HG03457 (cell line): ENCODE results near the gene BRWD1.

Source experiments
- ATAC-seq: cut with Tn5 transposase; IDR thresholded peaks from one replicate; pipeline ENCODE4 v1.9.1; 2021; ENCODE audit warnings: moderate number of reproducible peaks; ENCODE audit not compliant: unreplicated experiment

Gene BRWD1

GRCh38 chr21:39313571-39314142, at the start of gene BRWD1:
Gene BRWD1 (minus strand): TSS chr21:39313632. CDS start chr21:39313491, 141 bp downstream.
- peak; percentile 40 for ATAC-seq

DNA sequence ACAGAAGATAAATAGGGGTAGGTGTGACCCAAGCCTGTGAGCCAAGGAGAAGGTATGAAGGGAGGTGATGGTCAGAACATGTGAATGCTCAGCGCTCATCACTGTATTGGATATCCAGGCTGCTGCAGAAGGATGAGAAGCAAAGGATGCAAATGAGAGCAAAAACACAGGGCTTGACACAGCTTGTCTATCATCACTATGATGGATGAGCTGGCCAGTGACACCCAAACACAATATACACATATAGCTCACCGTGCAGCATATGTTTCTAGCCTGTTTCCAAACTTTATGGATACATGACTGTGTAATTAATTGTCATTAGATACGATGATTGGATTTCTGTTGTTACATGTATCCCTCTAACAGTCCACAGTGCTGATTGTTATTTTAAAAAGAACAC, 49.3 kb upstream of the BRWD1 start:
- ATAC-seq = no peak

- no peak for ATAC-seq
Measured at GRCh38 chr21:39359382-39359781, 46.0 kb upstream of the BRWD1 start.

DNA sequence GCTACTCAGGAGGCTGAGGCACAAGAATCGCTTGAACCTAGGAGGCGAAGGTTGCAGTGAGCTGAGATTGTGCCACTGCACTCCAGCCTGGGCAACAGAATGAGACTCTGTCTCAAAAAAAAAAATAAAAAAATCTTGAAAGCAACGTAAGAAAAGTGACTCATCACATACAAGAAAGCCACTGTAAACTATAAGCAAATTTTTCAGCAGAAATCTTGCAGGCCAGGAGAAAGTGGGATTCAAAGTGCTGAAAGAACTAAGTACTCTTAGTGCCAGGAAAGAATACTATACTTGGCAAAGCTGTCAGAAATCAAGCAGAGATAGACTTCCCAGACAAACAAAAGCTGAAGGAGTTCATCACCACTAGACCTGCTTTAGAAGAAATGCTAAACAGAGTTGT, 39.9 kb upstream of the BRWD1 start:
- no peak for ATAC-seq

- ATAC-seq = no peak
Measured at GRCh38 chr21:39350094-39351005, 36.9 kb upstream of the BRWD1 start.

DNA sequence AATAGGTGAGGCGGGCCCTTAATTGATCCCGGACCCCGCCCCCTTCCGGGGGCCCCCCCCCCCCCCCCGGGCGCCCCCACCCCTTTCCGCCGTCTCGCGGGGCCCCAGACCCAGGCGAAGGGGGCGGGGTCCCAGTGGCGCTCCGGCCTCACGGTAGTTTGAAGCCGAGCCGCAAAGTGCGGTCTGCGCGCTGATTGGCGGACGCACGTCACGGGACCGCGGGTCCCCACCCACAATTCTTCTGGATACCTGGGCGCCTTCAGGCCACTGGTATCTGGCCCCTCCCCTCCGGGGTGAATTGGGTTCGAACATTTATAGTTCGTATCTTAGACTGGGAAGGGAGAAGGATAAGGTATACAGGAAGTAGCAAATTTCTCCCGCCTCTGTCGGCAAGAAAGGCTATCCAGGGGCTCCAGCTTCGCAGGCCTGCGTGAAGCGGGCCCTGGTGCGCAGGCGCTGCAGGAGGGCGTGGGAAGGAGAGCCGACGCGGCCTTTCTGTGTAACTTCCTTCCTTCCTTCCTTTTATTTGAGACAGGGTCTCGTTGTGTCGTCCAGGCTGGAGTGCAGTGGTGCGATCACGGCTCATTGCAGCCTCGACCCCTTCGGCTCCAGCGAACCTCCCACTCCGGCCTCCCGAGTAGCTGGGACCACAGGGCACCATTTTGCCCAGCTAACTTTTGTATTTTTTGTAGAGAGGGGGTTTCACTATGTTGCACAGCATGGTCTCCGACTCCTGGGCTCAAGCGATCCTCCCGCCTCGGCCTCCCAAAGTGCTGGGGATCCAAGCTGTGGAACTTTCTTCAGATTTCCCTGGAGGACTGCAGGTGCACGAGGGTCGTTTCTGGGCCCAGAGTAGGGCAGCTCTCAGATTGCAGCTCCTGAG, 36.0 kb upstream of the BRWD1 start:
- ATAC-seq = peak; percentile 80

- peak; percentile 39 for ATAC-seq
Measured at GRCh38 chr21:39348355-39349210, 35.2 kb upstream of the BRWD1 start, which contains the start of gene HMGN1. Gene HMGN1 (minus strand): TSS chr21:39349088. CDS start chr21:39348917, 171 bp downstream.

- ATAC-seq = no peak
Measured at GRCh38 chr21:39348040-39348354, 34.6 kb upstream of the BRWD1 start.

DNA sequence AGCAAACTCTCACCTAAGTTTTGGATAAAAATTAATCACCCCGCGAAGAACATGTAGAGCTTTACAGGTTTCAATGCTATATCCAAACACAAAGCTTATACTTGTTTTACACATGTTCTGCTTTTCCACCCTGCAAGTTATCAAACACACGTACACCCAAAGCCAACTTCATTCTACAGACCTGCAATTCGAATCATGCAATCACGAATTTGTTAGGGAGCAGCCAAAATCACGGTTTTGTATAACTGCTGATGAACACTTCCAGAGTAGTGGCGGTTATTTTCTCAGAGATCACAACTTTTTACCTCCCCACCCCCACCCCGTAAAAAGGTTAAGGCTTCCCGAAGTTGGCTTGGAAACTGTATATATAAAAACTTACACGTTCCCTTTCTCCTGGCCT, 34.1 kb upstream of the BRWD1 start:
- ATAC-seq = no peak

DNA sequence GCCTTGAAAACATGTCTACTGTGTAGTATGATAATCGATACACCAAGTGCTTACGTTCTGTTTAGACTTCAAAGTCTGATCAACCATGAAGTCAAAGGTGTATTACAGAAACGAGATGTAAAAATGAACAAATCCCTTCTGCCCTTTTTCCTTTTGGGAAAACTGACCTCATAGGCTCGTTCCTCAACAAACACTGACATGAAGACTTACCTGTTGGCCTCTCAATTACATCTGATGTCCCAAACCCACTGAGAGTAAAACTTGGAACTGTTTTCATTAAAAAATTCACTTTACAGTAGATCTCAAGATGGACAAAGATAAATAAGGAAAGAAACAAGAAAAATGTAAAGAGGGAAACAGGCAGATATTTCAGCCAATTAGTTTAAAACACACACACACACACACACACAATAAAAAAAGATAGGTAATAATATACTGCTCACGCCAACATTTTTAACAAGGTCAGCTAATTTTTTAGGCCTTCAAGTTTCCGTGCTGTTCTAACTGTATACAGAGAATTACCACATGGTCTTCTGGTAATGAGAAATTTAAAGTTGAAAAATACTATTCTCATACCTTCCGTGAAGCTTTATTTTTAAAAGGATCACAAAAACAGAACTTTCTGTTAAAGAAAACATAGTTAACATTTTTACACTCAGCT, 33.4 kb upstream of the BRWD1 start:
- no peak for ATAC-seq

GRCh38 chr21:39346206-39346605, 32.8 kb upstream of the BRWD1 start:
- no peak for ATAC-seq

GRCh38 chr21:39345440-39345839, 32.0 kb upstream of the BRWD1 start:
- ATAC-seq = no peak

DNA sequence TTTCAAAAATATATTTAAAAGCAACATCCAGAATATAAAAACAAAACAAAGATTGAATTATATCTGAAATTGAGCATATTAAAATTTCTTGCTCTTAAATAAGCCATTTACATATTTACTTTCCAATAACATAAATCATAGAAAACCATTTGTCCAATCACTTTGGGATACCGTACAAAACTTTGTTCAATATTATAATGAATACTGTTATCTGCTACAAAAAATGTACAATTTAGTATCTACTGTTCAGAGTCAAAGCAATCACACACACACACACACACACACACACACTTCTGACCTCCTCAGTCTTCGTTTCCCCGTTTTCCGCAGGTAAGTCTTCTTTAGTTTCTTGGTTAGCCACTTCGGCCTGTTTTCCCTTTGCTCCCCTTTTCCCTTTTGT, 31.4 kb upstream of the BRWD1 start:
- no peak for ATAC-seq

GRCh38 chr21:39341249-39341923, 28.0 kb upstream of the BRWD1 start:
- no peak for ATAC-seq

GRCh38 chr21:39340687-39341086, 27.3 kb upstream of the BRWD1 start:
- ATAC-seq = no peak

- no peak for ATAC-seq
Measured at GRCh38 chr21:39339231-39339630, 25.8 kb upstream of the BRWD1 start.

DNA sequence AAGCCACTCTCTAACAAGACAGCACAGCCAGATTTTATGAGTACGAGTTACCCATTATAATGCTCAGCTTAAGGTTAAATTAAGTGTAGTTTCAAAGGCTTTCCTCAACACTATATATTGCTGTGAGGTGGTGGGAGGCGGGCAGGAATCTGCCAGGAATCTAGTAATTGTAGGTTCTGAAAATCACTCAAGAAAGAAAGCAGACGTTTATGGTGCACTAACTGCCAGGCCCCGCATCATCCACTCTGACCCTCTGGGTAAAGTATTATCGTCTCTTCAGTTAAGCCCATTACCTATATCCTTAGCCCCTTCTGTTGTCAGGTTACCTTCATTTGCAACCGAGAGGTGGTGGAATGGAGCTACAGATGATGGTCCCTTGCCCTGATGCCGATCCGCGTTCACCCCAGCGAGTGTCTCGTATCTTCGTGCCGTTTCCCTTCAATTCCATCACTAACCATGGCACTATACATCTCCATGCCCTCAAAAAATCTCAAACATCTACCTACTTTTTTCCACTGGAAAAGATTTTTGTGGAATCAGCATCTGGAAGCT, 23.1 kb upstream of the BRWD1 start:
- ATAC-seq = no peak

DNA sequence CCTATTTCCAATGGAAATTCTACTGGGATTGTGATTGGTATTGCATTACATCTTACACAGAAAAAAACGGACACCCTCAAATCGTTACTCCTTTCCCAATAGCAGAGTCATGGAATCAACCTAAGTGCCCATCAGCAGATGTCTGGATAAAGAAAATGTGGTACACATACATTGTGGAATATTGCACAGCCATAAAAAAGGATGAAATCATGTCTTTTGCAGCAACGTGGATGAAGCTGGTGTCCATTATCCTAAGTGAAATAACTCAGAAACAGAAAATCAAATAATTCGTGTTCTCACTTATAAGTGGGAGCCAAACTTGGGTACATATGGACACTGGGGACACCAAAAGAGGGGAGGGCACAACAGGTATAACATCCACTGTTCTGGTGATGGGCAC, 21.2 kb upstream of the BRWD1 start:
- no peak for ATAC-seq

GRCh38 chr21:39332175-39332574, 18.7 kb upstream of the BRWD1 start:
- ATAC-seq = no peak
